IPS-NIHi7 (cell line): ENCODE data around the gene ANP32B.
"Not testable (repeated sequence)": the region's sequence is repeated elsewhere in the genome, so short reads cannot be mapped to it uniquely, and the experiment has no call there.

Source experiments
- DNase-seq: peaks from one replicate; pipeline ENCODE4 v3.0.0; 2012; ENCODE audit warnings: mixed read lengths; ENCODE audit errors: extremely low spot score

The ANP32B gene

DNA sequence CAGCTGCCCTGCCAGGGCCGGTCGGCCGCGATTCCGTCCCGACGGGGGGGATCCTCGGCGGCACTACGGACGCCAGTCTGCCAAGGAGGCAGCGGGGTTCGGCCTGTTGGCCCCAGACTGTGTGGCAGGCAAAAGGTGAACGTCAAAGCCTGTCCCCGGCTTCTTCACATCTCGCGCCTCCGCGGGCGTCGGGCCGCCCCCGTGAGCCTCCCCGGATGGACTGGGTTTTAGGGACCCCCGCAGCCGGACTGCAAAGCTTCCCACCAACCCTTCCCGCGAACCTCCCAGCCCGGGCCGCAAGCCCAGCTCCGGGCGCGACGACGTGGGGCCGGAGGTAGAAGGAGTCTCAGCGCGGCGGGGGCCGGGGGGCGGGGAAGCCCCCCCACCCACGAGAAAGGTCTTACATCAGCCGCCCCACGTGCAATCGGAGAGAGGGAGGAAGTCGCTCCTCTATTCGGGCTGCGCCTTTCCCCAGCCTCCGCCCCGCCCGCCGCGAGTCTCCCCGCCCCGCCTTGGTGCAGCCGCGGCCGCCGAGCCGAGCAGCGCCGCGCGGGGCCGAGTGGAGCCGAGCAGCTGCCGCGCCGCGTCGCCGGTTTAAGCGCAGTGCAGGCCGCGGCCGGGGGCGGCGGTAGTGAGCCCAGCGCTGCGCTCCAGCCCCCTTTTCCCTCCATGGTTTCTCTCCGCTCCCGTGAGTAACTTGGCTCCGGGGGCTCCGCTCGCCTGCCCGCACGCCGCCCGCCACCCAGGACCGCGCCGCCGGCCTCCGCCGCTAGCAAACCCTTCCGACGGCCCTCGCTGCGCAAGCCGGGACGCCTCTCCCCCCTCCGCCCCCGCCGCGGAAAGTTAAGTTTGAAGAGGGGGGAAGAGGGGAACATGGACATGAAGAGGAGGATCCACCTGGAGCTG is at the start of gene ANP32B:
Gene ANP32B, plus strand, starts transcription at position 659 of the 906 bp plus-strand sequence. Its CDS starts 215 bp downstream, at position 874.
- DNase-seq: peak; percentile 91

DNA sequence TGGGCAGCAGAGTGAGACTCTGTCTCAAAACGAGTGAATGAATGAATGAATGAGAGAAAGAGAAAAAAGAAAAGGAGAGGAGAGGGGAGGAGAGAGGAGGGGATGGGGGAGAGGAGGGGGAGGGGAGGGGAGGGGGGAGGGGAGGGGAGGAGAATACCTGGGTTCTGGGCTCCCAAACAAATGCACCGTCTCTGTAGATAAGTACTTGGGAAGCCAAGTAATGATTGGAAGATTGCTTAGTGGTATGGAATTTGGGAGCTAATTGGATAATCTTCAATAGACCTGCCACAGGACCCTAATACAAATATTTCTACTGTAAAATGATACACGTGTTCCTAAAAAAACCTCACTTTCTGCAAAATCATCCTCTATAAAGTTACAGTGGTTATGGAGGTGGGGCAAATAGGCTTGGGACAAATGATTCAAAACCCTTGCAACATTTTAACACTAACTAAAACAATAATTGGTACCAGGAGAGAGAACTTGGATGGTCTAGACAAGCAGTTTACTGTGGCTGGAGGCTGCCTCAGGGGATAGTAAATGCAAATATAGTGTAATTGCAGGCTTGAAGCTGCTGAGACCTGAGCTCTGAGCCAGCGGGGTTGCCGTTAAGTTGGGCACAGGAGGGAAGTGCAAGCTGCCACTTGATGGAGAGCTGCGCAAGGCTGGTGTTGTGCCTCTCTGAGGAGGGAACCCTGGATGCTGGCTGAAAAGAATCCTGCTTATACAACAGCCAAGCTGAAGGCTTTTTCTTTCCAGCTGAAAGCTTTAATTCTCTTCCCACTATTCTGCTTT is 48.6 kb upstream of the ANP32B start:
- peak; percentile 16 for DNase-seq

DNA sequence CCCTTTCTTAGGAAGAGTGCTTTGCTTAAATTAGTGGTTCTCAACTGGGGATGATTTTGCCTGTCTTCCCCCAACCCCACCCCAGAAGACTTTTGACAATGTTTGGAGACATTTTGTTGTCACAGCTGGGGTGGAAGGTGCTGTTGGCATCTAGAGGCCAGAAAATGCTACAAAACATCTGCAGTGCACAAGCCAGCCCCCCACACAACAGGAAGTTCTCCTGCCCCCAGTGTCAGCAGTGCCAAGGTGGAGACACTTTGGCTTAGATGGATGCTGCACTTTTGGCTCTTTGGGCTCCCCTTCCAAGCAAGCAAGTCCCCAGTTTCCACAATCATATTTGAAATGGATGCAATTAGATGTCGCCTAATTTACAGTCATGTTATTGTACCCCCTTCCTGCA is 47.9 kb upstream of the ANP32B start:
- no peak for DNase-seq

DNA sequence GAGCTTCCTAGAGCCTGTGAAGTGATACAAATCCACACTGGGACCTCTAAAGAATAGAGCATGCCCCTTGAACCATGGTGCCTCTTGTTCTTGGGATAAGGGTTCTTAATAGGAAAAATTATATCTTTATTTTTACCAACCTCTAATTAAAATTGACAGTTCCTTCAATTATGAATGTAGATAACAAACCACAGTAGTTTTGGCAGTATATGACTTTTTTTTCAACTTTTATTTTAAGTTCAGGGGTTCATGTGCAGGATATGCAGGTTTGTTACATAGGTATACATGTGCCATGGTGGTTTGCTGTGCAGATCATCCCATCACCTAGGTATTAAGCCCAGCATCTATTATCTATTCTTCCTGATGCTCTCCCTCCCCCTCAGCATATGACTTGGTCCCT is 46.1 kb upstream of the ANP32B start:
- no peak for DNase-seq

DNA sequence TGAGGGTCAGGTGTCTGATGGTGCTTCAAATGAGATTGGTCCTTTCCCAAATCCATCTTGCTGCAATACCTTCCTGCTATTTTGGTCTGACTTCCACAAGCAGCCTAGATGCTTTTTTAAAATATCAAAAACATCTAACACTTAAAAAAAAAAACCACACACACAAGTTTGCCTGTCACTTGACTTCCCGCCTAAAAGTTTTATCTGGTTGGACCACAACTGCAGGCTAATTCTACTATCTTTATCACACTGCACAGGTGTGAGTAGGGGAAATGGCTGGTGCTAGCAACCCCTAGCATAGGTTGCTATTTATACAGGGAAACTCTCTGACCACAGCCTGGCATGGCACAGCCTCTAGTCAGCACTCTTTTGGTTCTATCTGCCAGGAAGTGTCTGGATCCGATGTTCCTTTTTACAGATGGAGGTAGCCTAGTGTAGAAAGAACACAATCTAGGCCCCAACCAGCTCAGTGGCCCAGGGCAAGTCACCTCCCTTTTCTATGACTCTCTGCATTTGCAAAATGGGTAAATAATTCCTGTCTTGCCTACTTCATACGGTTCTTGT is 45.0 kb upstream of the ANP32B start, which contains the start of gene HEMGN:
Gene HEMGN, minus strand, starts transcription at position 92 of the 564 bp plus-strand sequence. Its CDS starts 36 bp downstream, at position 56.
- no peak for DNase-seq

DNA sequence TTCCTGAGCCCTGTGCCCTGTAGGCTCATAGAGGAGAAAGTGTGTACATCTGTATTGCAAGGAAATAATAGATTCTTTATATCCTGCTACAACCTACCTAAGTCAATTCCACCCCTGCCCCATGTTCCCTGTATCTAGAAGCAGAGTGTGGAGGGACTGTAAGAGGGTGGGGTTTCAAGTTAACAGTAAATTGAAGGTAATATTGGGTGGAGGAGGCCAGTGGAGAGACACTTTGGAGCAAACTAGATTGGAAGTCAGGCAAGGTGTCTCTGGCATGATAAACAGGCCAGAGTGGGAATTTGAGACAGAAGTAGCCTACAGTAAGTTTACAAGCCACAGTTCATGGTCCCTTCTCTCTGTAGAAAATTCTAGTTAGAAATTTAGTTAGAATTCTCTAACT is 42.9 kb upstream of the ANP32B start:
- no peak for DNase-seq

DNA sequence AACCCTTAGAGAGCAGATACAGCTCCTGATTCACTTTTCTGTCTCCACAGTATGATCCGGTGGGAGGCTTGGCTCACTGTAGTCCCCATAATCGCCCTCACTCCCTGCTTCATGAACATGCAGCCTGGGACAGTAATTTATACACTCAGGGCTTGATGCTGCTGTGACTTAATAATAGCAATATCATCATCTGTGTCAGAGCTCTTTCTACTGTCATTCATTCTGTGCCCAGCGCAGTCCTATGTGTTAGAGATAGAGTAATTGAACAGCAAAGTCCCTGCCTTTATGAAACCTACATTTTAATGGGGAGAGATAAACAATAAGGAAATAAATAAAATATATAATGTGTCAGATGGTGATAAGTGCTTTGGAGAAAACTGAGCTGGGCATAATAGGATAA is 42.4 kb upstream of the ANP32B start:
- no peak for DNase-seq

DNA sequence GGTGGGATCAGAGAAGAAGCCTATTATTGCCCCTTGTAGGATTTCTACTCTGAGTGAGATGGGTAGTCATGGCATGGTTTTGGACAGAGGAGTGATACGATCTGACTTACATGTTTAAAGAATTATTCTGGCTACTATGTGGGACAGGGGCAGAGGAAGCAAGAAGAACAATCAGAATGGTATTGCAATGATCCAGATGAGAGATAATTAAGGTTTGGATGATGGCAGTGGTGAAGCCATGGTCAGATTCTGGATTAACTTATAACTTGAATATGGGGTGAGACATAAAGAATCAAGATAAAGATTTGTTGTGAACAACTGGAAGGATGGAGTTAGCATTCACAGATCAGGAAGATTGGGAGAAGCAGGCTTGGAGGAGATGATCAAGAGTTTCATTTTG is 41.8 kb upstream of the ANP32B start:
- no peak for DNase-seq

DNA sequence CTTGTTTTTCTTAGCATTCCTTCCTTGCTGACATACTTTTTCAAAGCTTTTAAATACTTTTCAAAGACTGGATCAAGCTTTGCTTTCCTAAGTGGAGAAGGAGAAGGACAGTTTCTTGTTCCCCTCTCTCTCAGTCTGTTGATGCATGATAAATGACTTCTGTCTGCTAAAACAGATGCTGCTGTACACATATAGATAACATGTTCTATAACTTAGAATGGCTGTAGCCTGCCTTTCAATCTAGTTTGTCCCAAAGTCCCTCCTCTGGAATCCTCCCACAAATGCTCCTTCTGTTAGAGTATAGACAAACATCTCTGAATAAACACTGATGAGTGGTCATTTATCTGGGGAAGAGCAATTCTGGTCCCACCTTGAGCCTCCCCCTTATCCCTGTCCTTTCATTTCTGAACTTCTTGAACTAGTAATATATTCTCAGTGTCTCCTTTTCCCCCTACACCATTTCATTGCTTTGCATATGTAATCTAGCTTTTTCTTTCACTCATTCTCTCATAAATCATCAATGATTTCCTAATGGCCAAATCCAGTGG is 39.8 kb upstream of the ANP32B start:
- no peak for DNase-seq

DNA sequence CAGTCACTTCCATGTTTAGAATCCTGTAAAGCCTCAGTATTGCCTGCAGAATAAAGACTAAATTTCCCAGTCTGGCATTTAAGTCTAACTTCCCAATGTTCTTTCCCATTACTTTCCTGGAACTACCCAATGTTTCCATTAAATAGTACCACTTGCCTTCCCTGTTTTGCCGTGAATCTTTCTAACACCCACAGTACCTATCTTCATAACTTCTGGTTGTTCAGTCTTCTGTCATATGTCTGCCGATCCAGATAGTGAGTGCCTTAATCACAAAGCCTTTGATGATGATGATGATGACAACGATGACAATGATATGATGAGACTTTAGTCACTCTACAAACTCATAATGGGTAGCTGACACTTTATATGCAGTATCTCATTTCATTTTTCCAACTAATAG is 38.5 kb upstream of the ANP32B start:
- DNase-seq: no peak

DNA sequence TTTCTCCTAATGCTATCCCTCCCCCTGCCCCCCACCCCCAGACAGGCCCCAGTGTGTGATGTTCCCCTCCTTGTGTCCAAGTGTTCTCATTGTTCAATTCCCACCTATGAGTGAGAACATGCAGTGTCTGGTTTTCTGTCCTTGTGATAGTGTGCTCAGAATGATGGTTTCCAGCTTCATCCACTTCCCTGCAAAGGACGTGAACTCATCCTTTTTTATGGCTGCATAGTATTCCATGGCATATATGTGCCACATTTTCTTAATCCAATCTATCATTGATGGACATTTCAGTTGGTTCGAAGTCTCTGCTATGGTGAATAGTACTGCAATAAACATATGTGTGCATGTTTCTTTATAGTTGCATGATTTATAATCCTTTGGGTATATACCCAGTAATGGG is 37.7 kb upstream of the ANP32B start:
- DNase-seq: not testable (repeated sequence)

DNA sequence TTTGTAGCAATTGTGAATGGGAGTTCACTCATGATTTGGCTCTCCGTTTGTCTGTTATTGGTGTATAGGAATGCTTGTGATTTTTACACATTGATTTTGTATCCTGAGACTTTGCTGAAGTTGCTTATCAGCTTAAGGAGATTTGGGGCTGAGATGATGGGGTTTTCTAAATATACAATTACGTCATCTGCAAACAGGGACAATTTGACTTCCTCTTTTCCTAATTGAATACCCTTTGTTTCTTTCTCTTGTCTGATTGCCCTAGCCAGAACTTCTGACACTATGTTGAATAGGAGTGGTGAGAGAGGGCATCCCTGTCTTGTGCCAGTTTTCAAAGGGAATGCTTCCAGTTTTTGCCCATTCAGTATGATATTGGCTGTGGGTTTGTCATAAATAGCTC is 36.0 kb upstream of the ANP32B start:
- not testable (repeated sequence) for DNase-seq

DNA sequence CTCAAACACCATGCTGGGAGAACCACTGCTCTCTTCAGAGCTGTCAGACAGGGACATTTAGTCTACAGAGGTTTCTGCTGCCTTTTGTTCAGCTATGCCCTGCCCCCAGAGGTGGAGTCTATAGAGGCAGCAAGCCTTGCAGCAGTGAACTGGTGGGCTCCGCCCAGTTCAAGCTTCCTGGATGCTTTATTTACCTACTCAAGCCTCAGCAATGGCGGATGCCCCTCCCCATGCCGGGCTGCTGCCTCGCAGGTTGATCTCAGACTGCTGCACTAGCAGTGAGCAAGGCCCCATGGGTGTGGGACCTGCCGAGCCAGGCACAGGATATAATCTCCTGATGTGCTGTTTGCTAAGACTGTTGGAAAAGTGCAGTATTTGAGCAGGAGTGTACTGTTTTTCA is 32.3 kb upstream of the ANP32B start:
- not testable (repeated sequence) for DNase-seq

DNA sequence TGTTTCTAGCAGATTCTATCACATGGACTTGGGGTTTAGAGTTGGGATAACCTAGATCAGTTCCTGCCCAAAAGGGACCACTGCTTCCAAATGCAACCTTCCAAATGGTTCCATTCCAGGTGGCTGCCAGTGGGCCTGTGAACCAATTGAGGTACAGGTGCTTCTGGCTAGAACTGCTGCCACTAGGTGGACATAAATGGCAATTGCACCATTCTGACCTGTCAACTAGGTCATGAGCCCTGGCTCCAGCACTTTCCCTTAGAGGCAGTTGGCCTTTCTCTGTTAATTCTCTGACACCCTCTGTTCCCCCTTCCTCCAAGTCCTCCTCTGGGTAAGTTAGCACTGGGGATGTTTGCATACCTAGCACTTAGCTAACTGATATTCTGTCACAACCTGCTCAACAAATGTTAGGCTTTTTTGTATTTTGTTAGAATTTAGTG is 28.6 kb upstream of the ANP32B start:
- peak; percentile 91 for DNase-seq

DNA sequence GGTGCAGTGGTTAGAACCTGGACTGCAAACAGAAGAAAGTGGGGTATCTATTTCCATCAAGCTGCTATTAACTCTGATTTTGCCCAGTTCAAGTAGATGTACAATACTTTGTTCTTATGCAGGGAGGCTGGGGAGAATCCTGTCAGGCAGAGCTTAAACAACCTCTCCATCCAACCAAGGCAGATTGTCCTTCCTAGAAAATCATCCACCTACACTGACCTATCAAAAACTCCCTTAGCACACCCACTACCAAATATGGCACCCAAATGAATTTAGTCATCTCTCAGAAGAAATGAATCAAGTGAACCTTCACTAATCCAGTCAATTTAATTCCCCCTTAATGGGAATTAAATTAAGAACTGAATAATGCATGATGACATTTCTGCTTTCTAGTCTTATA is 26.8 kb upstream of the ANP32B start:
- no peak for DNase-seq

DNA sequence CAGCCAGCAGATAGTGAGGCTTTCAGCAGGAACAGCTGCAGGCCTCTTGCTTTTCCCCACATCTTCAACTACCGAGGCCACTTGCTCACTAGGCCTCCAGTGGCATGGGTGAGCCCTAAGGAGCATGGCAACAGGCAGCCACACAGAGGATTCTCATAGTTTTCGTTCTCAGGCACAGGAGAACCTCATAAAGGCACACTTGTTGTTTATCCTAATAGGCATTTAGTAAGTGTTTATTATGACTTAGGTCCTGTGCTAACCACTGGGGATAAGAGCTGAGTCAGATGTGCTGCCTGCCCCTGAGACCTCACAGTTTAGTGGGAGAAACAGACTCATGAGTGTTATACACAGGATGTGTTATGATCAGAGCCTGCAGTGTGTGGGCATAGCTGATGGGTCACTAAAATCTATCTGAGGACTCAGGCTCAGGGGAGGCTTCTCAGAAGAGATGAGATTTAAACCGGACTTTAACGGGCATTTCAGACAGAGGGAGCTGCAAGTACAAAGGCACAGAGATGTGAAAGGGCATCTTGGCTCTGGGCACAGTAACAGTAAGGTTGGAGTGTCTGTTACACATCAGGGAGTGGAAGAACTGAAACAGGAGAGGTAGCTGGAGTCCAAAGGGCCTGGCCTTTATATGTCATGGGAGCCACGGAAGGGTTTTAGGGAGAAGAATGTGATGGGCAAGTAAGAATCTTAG is 24.2 kb upstream of the ANP32B start:
- DNase-seq: no peak

DNA sequence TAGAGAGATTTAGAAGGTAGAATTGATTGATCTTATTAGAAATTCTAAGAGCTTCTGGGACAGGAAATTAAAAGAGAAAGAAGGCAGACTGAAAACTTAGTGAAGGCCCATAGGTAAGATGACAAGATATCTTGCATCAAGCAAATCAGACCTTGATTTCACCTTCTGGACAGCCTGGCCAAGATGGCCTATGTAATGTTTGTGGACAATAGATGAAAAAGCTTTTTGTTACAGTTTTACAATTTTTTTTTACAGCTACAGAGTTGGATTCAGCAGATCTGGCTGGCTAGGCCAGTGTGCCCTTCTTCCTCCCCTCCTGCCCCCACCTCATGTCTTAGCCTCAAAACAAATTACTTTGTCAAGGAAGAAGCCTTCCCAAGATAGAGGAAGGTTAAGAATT is 23.6 kb upstream of the ANP32B start:
- DNase-seq: no peak

DNA sequence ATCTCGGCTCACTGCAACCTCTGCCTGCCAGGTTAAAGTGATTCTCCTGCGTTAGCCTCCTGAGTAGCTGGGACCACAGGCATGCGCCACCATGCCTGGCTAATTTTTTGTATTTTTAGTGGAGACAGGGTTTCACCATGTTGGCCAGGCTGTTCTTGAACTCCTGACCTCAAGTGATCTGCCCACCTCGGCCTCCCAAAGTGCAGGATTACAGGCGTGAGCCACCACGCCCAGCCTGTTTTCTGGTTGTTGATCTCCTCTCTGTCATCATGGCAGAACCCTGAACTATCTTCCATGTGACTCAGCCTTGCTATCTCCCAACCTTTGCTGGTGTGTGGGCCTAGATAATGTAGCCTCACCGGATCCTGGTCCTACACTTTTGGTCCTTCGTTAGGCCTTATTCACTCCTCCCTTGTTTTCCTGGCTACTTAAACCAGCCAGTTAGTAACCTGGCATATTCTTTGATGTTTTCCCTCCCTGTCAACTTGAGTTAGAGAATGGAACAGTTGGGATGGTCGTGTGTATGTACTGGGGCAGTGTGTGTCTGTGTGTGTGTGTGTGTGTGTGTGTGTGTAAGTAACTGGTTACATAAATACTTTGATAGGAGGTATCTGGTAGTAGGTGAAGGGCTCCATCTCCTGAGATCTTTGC is 22.3 kb upstream of the ANP32B start:
- not testable (repeated sequence) for DNase-seq

DNA sequence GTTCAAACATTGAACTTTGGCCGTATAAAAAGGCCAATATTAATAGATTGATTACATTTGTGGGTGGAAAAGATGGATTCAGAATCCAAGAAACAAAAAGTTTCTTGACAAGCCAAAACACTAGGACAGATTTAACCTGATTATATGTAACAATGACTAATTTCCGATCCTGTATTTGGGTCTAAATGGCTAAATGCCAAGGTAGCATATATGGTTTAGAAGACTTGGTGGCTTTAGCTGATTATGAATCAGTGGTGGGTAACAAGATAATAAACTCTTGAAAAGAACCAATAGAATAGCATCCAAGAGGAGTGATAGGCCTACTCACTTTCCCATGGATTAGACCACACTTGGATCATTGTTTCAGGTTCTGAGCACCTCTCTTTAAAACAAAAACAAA is 21.8 kb upstream of the ANP32B start:
- no peak for DNase-seq

DNA sequence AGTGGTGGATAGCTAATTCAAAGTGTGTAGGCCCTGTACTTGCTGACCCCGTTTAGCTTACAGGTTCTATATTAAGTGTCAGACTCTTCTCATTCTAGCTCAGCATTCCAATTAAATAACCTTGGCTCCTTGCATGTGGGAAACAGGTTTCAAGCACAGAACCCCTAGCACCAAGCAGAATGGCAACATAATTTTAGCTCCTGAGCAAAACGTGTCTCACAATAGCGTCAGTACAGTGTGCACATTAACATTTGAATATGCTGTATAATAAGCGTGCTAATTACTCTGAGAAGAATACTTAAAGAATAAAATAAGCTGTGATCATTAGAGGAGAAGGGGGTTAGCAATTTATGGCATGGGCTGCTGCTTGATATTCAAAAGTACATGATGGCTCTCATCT is 21.0 kb upstream of the ANP32B start:
- no peak for DNase-seq

DNA sequence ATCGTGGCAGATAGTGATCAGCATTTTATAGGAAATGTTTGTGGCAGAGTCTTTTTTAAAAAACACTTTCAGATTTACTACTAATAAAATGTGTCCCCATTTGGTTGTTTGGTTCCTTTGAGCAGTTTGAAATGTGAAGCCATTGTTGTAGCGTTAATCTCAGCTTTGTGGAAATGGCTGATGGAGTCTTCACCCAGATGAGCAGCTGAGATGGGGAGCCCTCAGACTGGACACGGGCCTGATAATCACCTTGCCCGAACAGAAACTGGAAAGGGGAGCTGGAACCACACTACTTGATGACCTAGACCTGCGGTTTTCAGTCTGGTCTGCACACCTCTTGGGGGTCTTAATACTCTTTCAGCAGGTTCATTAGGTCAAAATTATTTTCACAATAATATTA is 20.6 kb upstream of the ANP32B start:
- no peak for DNase-seq
